Neural cell (in vitro differentiated cells): ENCODE measurements around the gene SRPX. TPM values are rescaled to one million over a fixed set of nuclear protein-coding genes. Genes with fewer than 3 reads are reported as not detected.

ENCODE experiments used
- H2AFZ ChIP-seq: fragments of 200-600, 300-800 bp; sonication (generic), shearing (Covaris generic); 2 replicates; pipeline ENCODE4 v1.6.0; 2014; ENCODE audit warnings: low read depth, mild to moderate bottlenecking, antibody characterized with exemption, low read length, moderate library complexity
- H3F3A ChIP-seq: fragments of 200-600 bp; shearing (Covaris generic); 2 replicates; pipeline ENCODE4 v1.6.1; 2016; ENCODE audit warnings: mild to moderate bottlenecking, moderate library complexity, mixed read lengths, antibody characterized with exemption, low read length; ENCODE audit not compliant: insufficient read depth, poor library complexity, severe bottlenecking
- H3K27ac ChIP-seq: fragments of 200-600, 300-800 bp; sonication (generic), shearing (Covaris generic); 2 replicates; pipeline ENCODE4 v1.5.1; 2014; ENCODE audit warnings: mild to moderate bottlenecking, low read length, moderate library complexity
- H3K27me3 ChIP-seq: fragments of 300-800, 200-600 bp; sonication (generic), shearing (Covaris generic); 2 replicates; pipeline ENCODE4 v1.6.0; 2014; ENCODE audit warnings: mild to moderate bottlenecking, low read depth, low read length, moderate library complexity; ENCODE audit not compliant: insufficient read depth
- H3K36me3 ChIP-seq: fragments of 300-800, 200-600 bp; sonication (generic), shearing (Covaris generic); 2 replicates; pipeline ENCODE4 v1.5.1; 2014; ENCODE audit warnings: mild to moderate bottlenecking, antibody characterized with exemption, low read length, moderate library complexity; ENCODE audit not compliant: insufficient read depth
- H3K4me2 ChIP-seq: fragments of 300-800, 200-600 bp; sonication (generic), shearing (Covaris generic); 2 replicates; pipeline ENCODE4 v1.6.0; 2014; ENCODE audit warnings: mild to moderate bottlenecking, low read length
- H3K4me3 ChIP-seq: fragments of 300-800, 200-600 bp; sonication (generic), shearing (Covaris generic); 2 replicates; pipeline ENCODE4 v1.5.1; 2014; ENCODE audit warnings: mild to moderate bottlenecking, low read length, moderate library complexity
- H3K79me2 ChIP-seq: fragments of 200-600 bp; shearing (Covaris generic); replicated peaks from 2 replicates; pipeline ENCODE4 v1.6.0; 2014; ENCODE audit warnings: mild to moderate bottlenecking, low read length, moderate library complexity; ENCODE audit not compliant: insufficient read depth
- H3K9ac ChIP-seq: fragments of 300-800, 200-600 bp; sonication (generic), shearing (Covaris generic); 2 replicates; pipeline ENCODE4 v1.6.1; 2016; ENCODE audit warnings: mild to moderate bottlenecking, low read length, mixed read lengths
- H3K9me2 ChIP-seq: fragments of 200-600 bp; shearing (Covaris generic); 2 replicates; pipeline ENCODE4 v1.6.1; 2016; ENCODE audit warnings: mild to moderate bottlenecking, low read length, mixed read lengths; ENCODE audit not compliant: insufficient read depth
- H3K9me3 ChIP-seq: fragments of 200-600, 300-800 bp; sonication (generic), shearing (Covaris generic); 2 replicates; pipeline ENCODE4 v1.6.1; 2016; ENCODE audit warnings: mild to moderate bottlenecking, mixed run types, low read length, moderate library complexity, mixed read lengths
- H4K20me1 ChIP-seq: fragments of 200-600 bp; shearing (Covaris generic); 2 replicates; pipeline ENCODE4 v1.6.1; 2016; ENCODE audit warnings: mild to moderate bottlenecking, mixed run types; ENCODE audit not compliant: insufficient read depth
- CTCF ChIP-seq: fragments of 450-650 bp; IDR thresholded peaks from 2 replicates; pipeline ENCODE4 v1.5.1; 2014; ENCODE audit warnings: antibody characterized with exemption, mild to moderate bottlenecking, moderate library complexity; ENCODE audit not compliant: poor library complexity, severe bottlenecking
- EP300 ChIP-seq: fragments of 450-650 bp; conservative IDR thresholded peaks from 2 replicates; pipeline ENCODE4 v1.6.1; 2014; ENCODE audit warnings: antibody characterized with exemption, mild to moderate bottlenecking, moderate library complexity; ENCODE audit not compliant: poor library complexity, severe bottlenecking
- EZH2 ChIP-seq: fragments of 200-600, 300-800 bp; shearing (Covaris generic), sonication (generic); IDR thresholded peaks from 2 replicates; pipeline ENCODE4 v1.6.1; 2014; ENCODE audit warnings: antibody characterized with exemption, low read length, borderline replicate concordance, mild to moderate bottlenecking; ENCODE audit not compliant: insufficient read depth, poor library complexity, severe bottlenecking
- MXI1 ChIP-seq: fragments of 450-650 bp; conservative IDR thresholded peaks from 2 replicates; pipeline ENCODE4 v1.6.1; 2014; ENCODE audit warnings: antibody characterized with exemption, mild to moderate bottlenecking; ENCODE audit not compliant: poor library complexity, severe bottlenecking
- POLR2AphosphoS5 ChIP-seq: IDR thresholded peaks from 2 replicates; pipeline ENCODE4 v1.6.1; 2012
- RAD21 ChIP-seq: fragments of 450-650 bp; conservative IDR thresholded peaks from 2 replicates; pipeline ENCODE4 v1.6.1; 2014; ENCODE audit warnings: antibody characterized with exemption, mild to moderate bottlenecking, moderate library complexity
- REST ChIP-seq: IDR thresholded peaks from 2 replicates; pipeline ENCODE4 v1.6.1; 2012; ENCODE audit warnings: borderline replicate concordance
- SMC3 ChIP-seq: fragments of 450-650 bp; conservative IDR thresholded peaks from 2 replicates; pipeline ENCODE4 v1.6.1; 2014; ENCODE audit warnings: antibody characterized with exemption, mild to moderate bottlenecking, moderate library complexity; ENCODE audit not compliant: poor library complexity
- TAF1 ChIP-seq: IDR thresholded peaks from 2 replicates; pipeline ENCODE4 v1.6.1; 2012; ENCODE audit warnings: low read depth
- polyA plus RNA-seq: library from polyadenylated mRNA; depleted of rRNA; stranded (reverse); fragments of >200 nt; gene quantifications from 2 replicates; pipeline ENCODE4 v1.2.3, GENCODE V29; 2014

SRPX gene
- polyA plus RNA-seq, 1 donor from 2014 or later: 0.52 TPM

- TF ChIP-seq EP300 (no peak), MXI1 (no peak), TAF1 (no peak)
Observed at GRCh38 chrX:38124000-38124399, 96.7 kb downstream of the SRPX start (continued).

GRCh38 chrX:38117485-38117884 is 103.2 kb downstream of the SRPX start:
- H3K4me2 ChIP-seq: no peak overlapping the region
- no peaks in the 10 kb centered on the region for H3F3A ChIP-seq
- H3K79me2 ChIP-seq: no peaks in the 10 kb centered on the region
- no peaks in the 10 kb centered on the region for H3K36me3 ChIP-seq
- H4K20me1 ChIP-seq: no peaks in the 10 kb centered on the region
- no peak overlapping the region for H2AFZ ChIP-seq
- H3K9me2 ChIP-seq: no peaks in the 10 kb centered on the region
- H3K9me3 ChIP-seq: no peaks in the 10 kb centered on the region
- no peak for TF ChIP-seq MXI1
- no peak for TF ChIP-seq SMC3
- TF ChIP-seq TAF1: no peak
- TF ChIP-seq RAD21: no peak
- no peak for TF ChIP-seq POLR2AphosphoS5
- no peak for TF ChIP-seq REST
- TF ChIP-seq EP300: no peak
- no peak for TF ChIP-seq CTCF
- no peak for TF ChIP-seq EZH2
- no peaks in the 10 kb centered on the region for H3K27me3 ChIP-seq
- no peak overlapping the region for H3K4me3 ChIP-seq
- H3K9ac ChIP-seq: no peak overlapping the region
- no peak overlapping the region for H3K27ac ChIP-seq

- no peaks in the 10 kb centered on the region for H3K36me3 ChIP-seq
- H3K27me3 ChIP-seq: no peaks in the 10 kb centered on the region
- H3K9ac ChIP-seq: no peak overlapping the region
- H3K79me2 ChIP-seq: no peaks in the 10 kb centered on the region
- H3K27ac ChIP-seq: no peak overlapping the region
- H4K20me1 ChIP-seq: no peaks in the 10 kb centered on the region
- TF ChIP-seq MXI1 (no peak), POLR2AphosphoS5 (no peak), TAF1 (no peak), REST (no peak), RAD21 (no peak), CTCF (no peak), EZH2 (no peak), SMC3 (no peak), EP300 (no peak)
- no peak overlapping the region for H3K4me2 ChIP-seq
- H3K9me3 ChIP-seq: no peaks in the 10 kb centered on the region
- no peak overlapping the region for H2AFZ ChIP-seq
- no peaks in the 10 kb centered on the region for H3K9me2 ChIP-seq
- no peak overlapping the region for H3K4me3 ChIP-seq
- no peaks in the 10 kb centered on the region for H3F3A ChIP-seq
Observed at GRCh38 chrX:38116706-38117105, 104.0 kb downstream of the SRPX start.
